Transverse colon (tissue), 4 donors: ENCODE measurements around the gene PRIM2.
"Not testable (repeated sequence)": the region's sequence is repeated elsewhere in the genome, so short reads cannot be mapped to it uniquely, and the experiment has no call there.

ENCODE experiments used
- CTCF ChIP-seq, 5 experiments: fragments of 200-600 bp in 3 of 5; fragments of 450-650 bp in 2 of 5; sonication (generic) in 3 of 5; IDR thresholded peaks; 1 replicate in 2 of 5; 2 replicates in 3 of 5; pipeline ENCODE4 v1.5.1; 2016 to 2017; ENCODE audit warnings: antibody characterized with exemption in 5 of 5, inconsistent platforms in 3 of 5, mild to moderate bottlenecking in 2 of 5, moderate library complexity in 1 of 5
- EP300 ChIP-seq: sonication (generic); formaldehyde crosslinking; IDR thresholded peaks from one replicate; pipeline ENCODE4 v1.6.1; 2017; ENCODE audit warnings: antibody characterized with exemption, low read depth
- POLR2A ChIP-seq: fragments of 450-650 bp; IDR thresholded peaks from one replicate; pipeline ENCODE4 v1.6.1; 2016; ENCODE audit warnings: antibody characterized with exemption, mild to moderate bottlenecking, moderate library complexity
- POLR2AphosphoS5 ChIP-seq, 3 donors: sonication (generic); formaldehyde crosslinking; IDR thresholded peaks; one replicate each; pipeline ENCODE4 v1.6.1; 2016; ENCODE audit warnings: antibody characterized with exemption in 3 of 3

GRCh38 chr6:57605303-57605702 lies 287.9 kb downstream of the PRIM2 start:
- TF ChIP-seq CTCF (IDR thresholded peaks at IDR 0.05); EP300; POLR2A; POLR2AphosphoS5 (IDR thresholded peaks at IDR 0.05): not testable (repeated sequence)
